HG03103 (cell line): ENCODE measurements around the gene SLC17A8.

Experiments
- ATAC-seq: cut with Tn5 transposase; IDR thresholded peaks from one replicate; pipeline ENCODE4 v1.9.1; 2021; ENCODE audit warnings: low read depth; ENCODE audit not compliant: unreplicated experiment

SLC17A8 gene

DNA sequence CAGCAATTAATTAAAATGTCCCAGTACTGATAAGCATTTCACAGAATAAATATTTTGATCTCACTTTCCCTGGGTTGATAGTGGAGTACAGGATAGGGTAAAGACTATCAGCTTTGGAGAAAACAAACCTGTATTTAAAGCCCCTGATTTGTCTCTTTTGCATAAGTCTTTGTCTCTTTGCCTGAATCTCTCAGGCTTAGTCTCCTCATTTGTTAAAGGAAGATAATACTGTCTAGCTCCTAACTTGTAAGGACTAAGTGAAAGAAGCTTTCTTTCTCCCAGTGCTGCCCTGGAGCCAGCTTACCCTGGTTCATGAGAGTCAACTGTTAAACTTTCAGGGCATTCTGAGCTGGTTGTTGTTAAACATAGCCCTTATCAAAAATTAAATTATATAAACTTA, 111.3 kb downstream of the SLC17A8 start:
- ATAC-seq: no peak
